Uterus (tissue), 4 donors: ENCODE data around the gene SMIM3. TPM values are rescaled to one million over a fixed set of nuclear protein-coding genes. Genes with fewer than 3 reads are reported as not detected.

Experiments used
- DNase-seq, 2 donors: peaks; one replicate each; pipeline ENCODE4 v3.0.0-alpha.2; 2019 to 2020
- H3K27ac ChIP-seq, 2 donors: fragments of 200-600 bp; sonication (generic); 1 replicate in 1 of 2; 2 replicates in 1 of 2; pipeline ENCODE4 v1.5.1; 2016 to 2018
- H3K27me3 ChIP-seq, 2 donors: fragments of 200-600 bp; sonication (generic); one replicate each; pipeline ENCODE4 v1.5.1; 2018 to 2019; ENCODE audit warnings: control low read depth in 1 of 2
- H3K36me3 ChIP-seq, 2 donors: fragments of 200-600 bp; sonication (generic); one replicate each; pipeline ENCODE4 v1.5.1; 2019; ENCODE audit warnings: control low read depth in 1 of 2
- H3K4me1 ChIP-seq, 2 donors: fragments of 200-600 bp; sonication (generic); one replicate each; pipeline ENCODE4 v1.5.1; 2018 to 2019; ENCODE audit warnings: control low read depth in 1 of 2
- H3K4me3 ChIP-seq, 2 donors: fragments of 200-600 bp; sonication (generic); 1 replicate in 1 of 2; 2 replicates in 1 of 2; pipeline ENCODE4 v1.5.1; 2018 to 2019; ENCODE audit warnings: mild to moderate bottlenecking in 1 of 2
- H3K9me3 ChIP-seq, 2 donors: fragments of 200-600 bp; sonication (generic); one replicate each; pipeline ENCODE4 v1.5.1; 2019; ENCODE audit warnings: control low read depth in 1 of 2
- CTCF ChIP-seq, 4 experiments: fragments of 200-600 bp in 2 of 4; fragments of 450-650 bp in 2 of 4; sonication (generic) in 2 of 4; IDR thresholded peaks; one replicate each; pipeline ENCODE4 v1.5.1; 2016 to 2019; ENCODE audit warnings: antibody characterized with exemption in 4 of 4, mild to moderate bottlenecking in 2 of 4, moderate library complexity in 1 of 4
- POLR2A ChIP-seq, 2 donors: fragments of 450-650 bp; IDR thresholded peaks; one replicate each; pipeline ENCODE4 v1.6.1; 2016; ENCODE audit warnings: antibody characterized with exemption in 2 of 2, mild to moderate bottlenecking in 1 of 2, moderate library complexity in 1 of 2
- intact Hi-C: fragments of 100-400 bp; cut with DNase I; formaldehyde crosslinking; loops from one replicate; pipeline ENCODE4 v1.15.1; 2023; ENCODE audit warnings: low total_unique reads
- total RNA-seq, 4 donors: library from RNA; depleted of rRNA in 3 of 4; stranded (reverse); fragments of >200 nt in 3 of 4; gene quantifications; one replicate each; pipeline versions ENCODE4 v1.1.0 to v1.2.4, GENCODE V29; 2014 to 2023
- donor health status: DM: yes; HTN: yes; CAD: no.

The SMIM3 gene
- total RNA-seq, 4 donors from 2014 or later = 2.6 to 55.9 (median 32.1) TPM

GRCh38 chr5:150781706-150782614 lies 3.4 kb downstream of the SMIM3 start:
- H3K4me1 ChIP-seq = no peaks in the 10 kb centered on the region
- no peaks in the 10 kb centered on the region for H3K27me3 ChIP-seq
- no peak overlapping the region for H3K4me3 ChIP-seq
- TF ChIP-seq CTCF (IDR thresholded peaks at IDR 0.05) = peak in 1 of 4 experiments; percentile 17
- TF ChIP-seq POLR2A (IDR thresholded peaks at IDR 0.05) = peak in 1 of 2 donors; percentile 11
- no peaks in the 10 kb centered on the region for H3K36me3 ChIP-seq
- H3K9me3 ChIP-seq = no peaks in the 10 kb centered on the region
- DNase-seq = peak; percentile 62 to 79
- peak overlapping the region; percentile 69 to 86 for H3K27ac ChIP-seq
- intact Hi-C loops = no loop called here

- TF ChIP-seq POLR2A (IDR thresholded peaks at IDR 0.05) (no peak), CTCF (IDR thresholded peaks at IDR 0.05) (no peak)
- no peaks in the 10 kb centered on the region for H3K9me3 ChIP-seq
- H3K4me3 ChIP-seq = no peak overlapping the region
- H3K36me3 ChIP-seq = no peaks in the 10 kb centered on the region
- intact Hi-C loops = no loop called here
- peak overlapping the region; percentile 69 to 86 for H3K27ac ChIP-seq
- no peaks in the 10 kb centered on the region for H3K4me1 ChIP-seq
- DNase-seq = no peak
- H3K27me3 ChIP-seq = no peaks in the 10 kb centered on the region
Observed at GRCh38 chr5:150782850-150783249, 4.3 kb downstream of the SMIM3 start.

- Histone ChIP-seq H3K27me3 (no peaks in the 10 kb centered on the region), H3K4me3 (no peak overlapping the region), H3K9me3 (no peaks in the 10 kb centered on the region), H3K36me3 (no peaks in the 10 kb centered on the region), H3K4me1 (no peaks in the 10 kb centered on the region), H3K27ac (peak overlapping the region; percentile 69 to 86)
- DNase-seq = peak; percentile 65 to 85
- no peak for TF ChIP-seq POLR2A (IDR thresholded peaks at IDR 0.05)
- TF ChIP-seq CTCF (IDR thresholded peaks at IDR 0.05) = no peak
- intact Hi-C loops = no loop called here
Observed at GRCh38 chr5:150783422-150783928, 4.9 kb downstream of the SMIM3 start.

GRCh38 chr5:150785950-150786349 lies 7.4 kb downstream of the SMIM3 start:
- Histone ChIP-seq H3K27ac (no peak overlapping the region), H3K9me3 (no peaks in the 10 kb centered on the region), H3K4me3 (no peak overlapping the region), H3K27me3 (no peaks in the 10 kb centered on the region), H3K4me1 (no peaks in the 10 kb centered on the region), H3K36me3 (no peaks in the 10 kb centered on the region)
- DNase-seq = no peak
- TF ChIP-seq CTCF (IDR thresholded peaks at IDR 0.05) (no peak), POLR2A (IDR thresholded peaks at IDR 0.05) (no peak)
- intact Hi-C loops = no loop called here

- no peaks in the 10 kb centered on the region for H3K4me1 ChIP-seq
- TF ChIP-seq POLR2A (IDR thresholded peaks at IDR 0.05) = no peak
- TF ChIP-seq CTCF (IDR thresholded peaks at IDR 0.05) = no peak
- H3K36me3 ChIP-seq = no peaks in the 10 kb centered on the region
- H3K4me3 ChIP-seq = no peak overlapping the region
- no peak for DNase-seq
- intact Hi-C loops = no loop called here
- H3K27me3 ChIP-seq = no peaks in the 10 kb centered on the region
- no peak overlapping the region for H3K27ac ChIP-seq
- H3K9me3 ChIP-seq = no peaks in the 10 kb centered on the region
Observed at GRCh38 chr5:150786876-150787275, 8.3 kb downstream of the SMIM3 start.
